Neural progenitor cell (in vitro differentiated cells): ENCODE data around the gene TXNDC15. TPM values are rescaled to one million over a fixed set of nuclear protein-coding genes. Genes with fewer than 3 reads are reported as not detected.

Experiments used
- DNase-seq: peaks from one replicate; pipeline ENCODE4 v3.0.0-alpha.2; 2016; ENCODE audit warnings: low spot score
- H2AFZ ChIP-seq: fragments of 200-600 bp; sonication (generic); replicated peaks from 2 replicates; pipeline ENCODE4 v1.6.1; 2016; ENCODE audit warnings: antibody characterized with exemption
- H3F3A ChIP-seq: fragments of 200-600 bp; sonication (generic); 2 replicates; pipeline ENCODE4 v1.6.1; 2016; ENCODE audit warnings: antibody characterized with exemption, low read depth
- H3K27ac ChIP-seq: fragments of 200-600 bp; sonication (generic); 2 replicates; pipeline ENCODE4 v1.5.1; 2016; ENCODE audit warnings: mild to moderate bottlenecking
- H3K27me3 ChIP-seq: fragments of 200-600 bp; sonication (generic); 2 replicates; pipeline ENCODE4 v1.6.1; 2016; ENCODE audit warnings: mild to moderate bottlenecking, moderate library complexity
- H3K36me3 ChIP-seq: fragments of 200-600 bp; sonication (generic); 2 replicates; pipeline ENCODE4 v1.5.1; 2016
- H3K4me1 ChIP-seq: fragments of 200-600 bp; sonication (generic); 2 replicates; pipeline ENCODE4 v1.6.1; 2016; ENCODE audit warnings: mixed run types
- H3K4me2 ChIP-seq: fragments of 200-600 bp; sonication (generic); 2 replicates; pipeline ENCODE4 v1.6.1; 2016
- H3K4me3 ChIP-seq: fragments of 200-600 bp; sonication (generic); 2 replicates; pipeline ENCODE4 v1.5.1; 2016
- H3K79me2 ChIP-seq: fragments of 200-600 bp; sonication (generic); 2 replicates; pipeline ENCODE4 v1.6.1; 2016; ENCODE audit warnings: low read depth
- H3K9ac ChIP-seq: fragments of 200-600 bp; sonication (generic); 2 replicates; pipeline ENCODE4 v1.6.1; 2016
- H3K9me3 ChIP-seq: fragments of 200-600 bp; sonication (generic); 2 replicates; pipeline ENCODE4 v1.5.1; 2016; ENCODE audit warnings: low read depth
- H4K20me1 ChIP-seq: fragments of 200-600 bp; sonication (generic); 2 replicates; pipeline ENCODE4 v1.6.1; 2016; ENCODE audit warnings: low read depth
- H3K27ac Mint-ChIP-seq: 3 replicates; pipeline ENCODE4 v1.8.0; 2021; ENCODE audit warnings: mixed read lengths
- H3K27me3 Mint-ChIP-seq: 2 replicates; pipeline ENCODE4 v1.8.0; 2022; ENCODE audit warnings: low read depth, mild to moderate bottlenecking, inconsistent platforms, moderate library complexity, mixed read lengths; ENCODE audit not compliant: insufficient read depth
- H3K36me3 Mint-ChIP-seq: 3 replicates; pipeline ENCODE4 v1.8.0; 2021; ENCODE audit warnings: mixed read lengths
- H3K4me1 Mint-ChIP-seq: 3 replicates; pipeline ENCODE4 v1.8.0; 2021; ENCODE audit warnings: mixed read lengths
- H3K4me3 Mint-ChIP-seq: 3 replicates; pipeline ENCODE4 v1.8.0; 2021; ENCODE audit warnings: mild to moderate bottlenecking, moderate library complexity, mixed read lengths
- H3K9me3 Mint-ChIP-seq: 3 replicates; pipeline ENCODE4 v1.8.0; 2020; ENCODE audit warnings: mixed read lengths
- EZH2 ChIP-seq: fragments of 200-600 bp; sonication (generic); IDR thresholded peaks from 2 replicates; pipeline ENCODE4 v1.6.1; 2017; ENCODE audit warnings: antibody characterized with exemption, mild to moderate bottlenecking, moderate library complexity
- EZH2phosphoT487 ChIP-seq: fragments of 200-600 bp; sonication (generic); IDR thresholded peaks from 2 replicates; pipeline ENCODE4 v1.6.1; 2017; ENCODE audit warnings: antibody characterized with exemption
- total RNA-seq: library from RNA; depleted of rRNA; stranded (reverse); fragments of >200 nt; gene quantifications from 2 replicates; pipeline ENCODE4 v1.2.3, GENCODE V29; 2015; ENCODE audit warnings: low replicate concordance
- TF ChIP-seq, protein P1 (sequence below): fragments of 200-600 bp; sonication (generic); IDR thresholded peaks from 2 replicates; pipeline ENCODE4 v1.5.1; 2017; ENCODE audit warnings: antibody characterized with exemption, mild to moderate bottlenecking

The TXNDC15 gene
- total RNA-seq, 1 donor from 2014 or later = 36.6 TPM

DNA sequence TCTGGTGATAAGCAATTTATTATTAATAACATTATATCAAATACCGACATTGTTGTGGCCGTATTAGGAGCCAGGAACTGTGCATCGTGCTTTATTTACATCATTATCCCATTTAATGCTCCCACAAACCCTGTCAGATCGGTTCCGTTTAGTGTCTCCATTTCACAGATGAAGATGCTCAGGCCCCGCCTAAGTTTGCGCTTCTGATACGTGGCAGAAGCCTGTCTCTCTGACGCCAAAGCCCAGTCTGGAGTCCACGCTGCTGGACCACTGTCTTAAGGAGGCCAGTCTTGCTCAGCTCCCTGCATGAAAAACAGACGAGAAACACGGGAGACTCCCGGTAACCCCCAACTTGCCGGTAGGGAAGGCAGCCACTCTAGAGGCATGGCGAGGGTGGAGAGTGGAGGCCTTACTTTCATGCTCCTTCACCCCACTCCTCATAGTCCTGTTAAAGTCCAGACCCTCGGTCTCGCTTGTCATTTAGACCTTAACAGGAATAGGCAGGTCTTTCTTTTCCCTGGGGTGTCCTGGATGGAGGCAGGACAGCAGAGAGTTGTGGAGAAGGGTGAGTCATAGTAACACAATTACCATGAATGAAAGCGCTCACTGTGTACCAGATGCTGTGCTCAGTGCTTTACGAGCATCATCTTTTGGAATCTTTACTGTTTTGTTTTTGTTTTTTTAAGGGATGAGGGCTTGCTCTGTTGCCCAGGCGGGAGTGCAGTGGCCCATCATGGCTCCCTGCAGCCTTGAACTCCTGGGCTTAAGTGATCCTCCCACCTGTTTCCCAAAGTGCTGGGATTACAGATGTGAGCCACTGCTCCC, 872 bp downstream of the TXNDC15 start:
- TF ChIP-seq, protein P1, sequence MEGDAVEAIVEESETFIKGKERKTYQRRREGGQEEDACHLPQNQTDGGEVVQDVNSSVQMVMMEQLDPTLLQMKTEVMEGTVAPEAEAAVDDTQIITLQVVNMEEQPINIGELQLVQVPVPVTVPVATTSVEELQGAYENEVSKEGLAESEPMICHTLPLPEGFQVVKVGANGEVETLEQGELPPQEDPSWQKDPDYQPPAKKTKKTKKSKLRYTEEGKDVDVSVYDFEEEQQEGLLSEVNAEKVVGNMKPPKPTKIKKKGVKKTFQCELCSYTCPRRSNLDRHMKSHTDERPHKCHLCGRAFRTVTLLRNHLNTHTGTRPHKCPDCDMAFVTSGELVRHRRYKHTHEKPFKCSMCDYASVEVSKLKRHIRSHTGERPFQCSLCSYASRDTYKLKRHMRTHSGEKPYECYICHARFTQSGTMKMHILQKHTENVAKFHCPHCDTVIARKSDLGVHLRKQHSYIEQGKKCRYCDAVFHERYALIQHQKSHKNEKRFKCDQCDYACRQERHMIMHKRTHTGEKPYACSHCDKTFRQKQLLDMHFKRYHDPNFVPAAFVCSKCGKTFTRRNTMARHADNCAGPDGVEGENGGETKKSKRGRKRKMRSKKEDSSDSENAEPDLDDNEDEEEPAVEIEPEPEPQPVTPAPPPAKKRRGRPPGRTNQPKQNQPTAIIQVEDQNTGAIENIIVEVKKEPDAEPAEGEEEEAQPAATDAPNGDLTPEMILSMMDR = no peak
- TF ChIP-seq EZH2 (peak; percentile 21), EZH2phosphoT487 (no peak)
- Histone ChIP-seq H3F3A (peaks cover 3% of the 10 kb centered on the region), H4K20me1 (no peaks in the 10 kb centered on the region), H3K9me3 (no peaks in the 10 kb centered on the region), H3K4me2 (peak overlapping the region; percentile 86), H3K4me1 (peaks cover 11% of the 10 kb centered on the region), H2AFZ (peak overlapping the region; percentile 81), H3K36me3 (no peaks in the 10 kb centered on the region), H3K27ac (no peak overlapping the region), H3K79me2 (peaks cover 27% of the 10 kb centered on the region), H3K9ac (peak overlapping the region; percentile 63), H3K27me3 (no peaks in the 10 kb centered on the region), H3K4me3 (peak overlapping the region; percentile 71)
- Mint-ChIP-seq H3K27ac (peak overlapping the region; percentile 95), H3K4me1 (peaks cover 32% of the 10 kb centered on the region), H3K27me3 (no peaks in the 10 kb centered on the region), H3K4me3 (peak overlapping the region; percentile 95), H3K9me3 (no peaks in the 10 kb centered on the region), H3K36me3 (peaks cover 4% of the 10 kb centered on the region)
- peak; percentile 40 for DNase-seq

DNA sequence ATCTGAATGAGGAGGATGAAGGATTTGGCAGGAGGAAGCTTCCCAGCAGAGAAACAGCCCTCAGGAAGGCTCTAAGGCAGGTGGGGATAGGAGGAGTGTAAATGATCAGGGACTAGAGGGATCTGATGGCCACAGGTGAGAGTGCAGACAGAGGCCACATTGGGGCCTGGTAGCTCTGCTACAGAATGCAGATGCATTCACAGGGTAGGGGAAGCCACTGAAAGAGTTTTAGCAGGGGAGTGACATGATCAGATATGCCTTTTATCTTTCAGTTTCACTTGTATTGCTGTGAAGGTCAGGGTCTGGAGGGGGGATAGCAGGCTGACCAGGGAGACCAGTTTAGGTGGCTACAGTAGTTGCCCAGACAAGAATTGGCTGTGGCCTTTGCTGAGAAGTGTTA, 3.0 kb downstream of the TXNDC15 start:
- Histone ChIP-seq H3K27me3 (no peaks in the 10 kb centered on the region), H3K79me2 (peaks cover 30% of the 10 kb centered on the region), H3K4me1 (peaks cover 15% of the 10 kb centered on the region), H3K36me3 (no peaks in the 10 kb centered on the region), H4K20me1 (no peaks in the 10 kb centered on the region), H3K9ac (no peak overlapping the region), H3F3A (peaks cover 7% of the 10 kb centered on the region), H3K9me3 (no peaks in the 10 kb centered on the region), H2AFZ (no peak overlapping the region), H3K27ac (no peak overlapping the region), H3K4me2 (no peak overlapping the region), H3K4me3 (no peak overlapping the region)
- Mint-ChIP-seq H3K36me3 (peaks cover 9% of the 10 kb centered on the region), H3K9me3 (peaks cover 3% of the 10 kb centered on the region), H3K27me3 (no peaks in the 10 kb centered on the region), H3K27ac (peak overlapping the region; percentile 60), H3K4me3 (no peak overlapping the region), H3K4me1 (peaks cover 39% of the 10 kb centered on the region)
- TF ChIP-seq EZH2 = no peak
- TF ChIP-seq EZH2phosphoT487 = no peak
- TF ChIP-seq, protein P1 = no peak
- no peak for DNase-seq

DNA sequence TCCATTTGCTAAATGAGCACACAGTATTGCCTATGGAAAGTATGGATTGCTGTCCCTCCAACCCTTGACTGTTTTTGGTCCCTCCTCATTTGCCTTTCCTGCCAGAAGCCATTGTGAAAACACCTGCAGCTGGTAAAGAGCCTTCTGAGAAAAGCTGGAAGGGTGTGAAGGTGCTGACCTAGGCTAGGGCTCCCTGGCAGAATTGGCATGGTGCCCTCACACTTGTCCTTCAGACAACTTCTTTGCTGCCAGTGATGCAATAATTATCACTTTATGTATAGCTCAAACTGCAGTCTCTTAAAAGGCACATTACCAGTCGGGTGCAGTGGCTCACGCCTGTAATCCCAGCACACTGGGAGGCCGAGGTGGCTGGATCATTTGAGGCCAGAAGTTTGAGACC, 4.2 kb downstream of the TXNDC15 start:
- no peaks in the 10 kb centered on the region for H3K9me3 ChIP-seq
- Mint-ChIP-seq H3K27me3 (no peaks in the 10 kb centered on the region), H3K36me3 (peaks cover 9% of the 10 kb centered on the region), H3K9me3 (peaks cover 6% of the 10 kb centered on the region), H3K27ac (no peak overlapping the region), H3K4me1 (peaks cover 39% of the 10 kb centered on the region), H3K4me3 (no peak overlapping the region)
- H3K27me3 ChIP-seq = no peaks in the 10 kb centered on the region
- no peak overlapping the region for H2AFZ ChIP-seq
- DNase-seq = no peak
- H3K4me3 ChIP-seq = no peak overlapping the region
- no peak overlapping the region for H3K9ac ChIP-seq
- TF ChIP-seq, protein P1 = no peak
- no peak for TF ChIP-seq EZH2
- TF ChIP-seq EZH2phosphoT487 = no peak
- H3K4me1 ChIP-seq = peaks cover 15% of the 10 kb centered on the region
- H3K79me2 ChIP-seq = peaks cover 30% of the 10 kb centered on the region
- no peak overlapping the region for H3K4me2 ChIP-seq
- H3K27ac ChIP-seq = no peak overlapping the region
- H3F3A ChIP-seq = peaks cover 7% of the 10 kb centered on the region
- H4K20me1 ChIP-seq = no peaks in the 10 kb centered on the region
- H3K36me3 ChIP-seq = no peaks in the 10 kb centered on the region
